Ectodermal cell (in vitro differentiated cells): ENCODE data around the gene NFKB1.

Experiments
- H3K27ac ChIP-seq: 2 replicates; pipeline ENCODE4 v1.7.0; 2013; ENCODE audit warnings: mild to moderate bottlenecking, low read depth, low read length; ENCODE audit not compliant: insufficient read depth, poor library complexity, severe bottlenecking
- H3K27me3 ChIP-seq: 2 replicates; pipeline ENCODE4 v1.7.0; 2013; ENCODE audit warnings: mild to moderate bottlenecking, low read length; ENCODE audit not compliant: insufficient read depth, control insufficient read depth, poor library complexity, severe bottlenecking
- H3K36me3 ChIP-seq: one replicate; pipeline ENCODE4 v1.7.0; 2013; ENCODE audit warnings: low read length; ENCODE audit not compliant: control insufficient read depth, insufficient read depth
- H3K4me1 ChIP-seq: one replicate; pipeline ENCODE4 v1.7.0; 2013; ENCODE audit warnings: low read length; ENCODE audit not compliant: control insufficient read depth, insufficient read depth
- H3K4me3 ChIP-seq: 2 replicates; pipeline ENCODE4 v1.7.0; 2013; ENCODE audit warnings: low read depth, low read length, control low read depth; ENCODE audit not compliant: insufficient read depth
- H3K9me3 ChIP-seq: 2 replicates; pipeline ENCODE4 v1.7.0; 2013; ENCODE audit warnings: mild to moderate bottlenecking, low read length, moderate library complexity; ENCODE audit not compliant: control insufficient read depth
- WGBS, 2 experiments: methylation state at CpG; one replicate each; pipeline ENCODE4 v1.1.7; 2013; ENCODE audit warnings: missing lambda C conversion rate in 2 of 2; 5-methylcytosine and 5-hydroxymethylcytosine counted together

Gene NFKB1

GRCh38 chr4:102631616-102632015, 130.5 kb downstream of the NFKB1 start:
- Histone ChIP-seq H3K9me3 (no peaks in the 10 kb centered on the region), H3K36me3 (no peaks in the 10 kb centered on the region), H3K27me3 (no peaks in the 10 kb centered on the region), H3K4me3 (no peak overlapping the region), H3K27ac (no peak overlapping the region), H3K4me1 (no peaks in the 10 kb centered on the region)
- WGBS, 2 experiments = 88 to 89% methylated on average over 7 of the region's 7 CpGs

- WGBS, 2 experiments = 80 to 81% methylated on average over 6 of the region's 6 CpGs
- H3K4me1 ChIP-seq = no peaks in the 10 kb centered on the region
- no peaks in the 10 kb centered on the region for H3K36me3 ChIP-seq
- H3K27me3 ChIP-seq = no peaks in the 10 kb centered on the region
- no peak overlapping the region for H3K27ac ChIP-seq
- H3K4me3 ChIP-seq = no peak overlapping the region
- H3K9me3 ChIP-seq = no peaks in the 10 kb centered on the region
Observed at GRCh38 chr4:102632241-102633065, 131.3 kb downstream of the NFKB1 start.

GRCh38 chr4:102633100-102633499, 131.9 kb downstream of the NFKB1 start:
- Histone ChIP-seq H3K36me3 (no peaks in the 10 kb centered on the region), H3K27me3 (no peaks in the 10 kb centered on the region), H3K27ac (no peak overlapping the region), H3K9me3 (no peaks in the 10 kb centered on the region), H3K4me1 (no peaks in the 10 kb centered on the region), H3K4me3 (no peak overlapping the region)
- whole genome bisulfite sequencing, 2 experiments = 89% methylated on average over 6 of the region's 6 CpGs

GRCh38 chr4:102637391-102637790, 136.2 kb downstream of the NFKB1 start:
- no peaks in the 10 kb centered on the region for H3K4me1 ChIP-seq
- no peaks in the 10 kb centered on the region for H3K27me3 ChIP-seq
- 92% methylated on average over 3 of the region's 3 CpGs for WGBS, 2 experiments
- no peak overlapping the region for H3K27ac ChIP-seq
- H3K36me3 ChIP-seq = no peaks in the 10 kb centered on the region
- H3K4me3 ChIP-seq = no peak overlapping the region
- no peaks in the 10 kb centered on the region for H3K9me3 ChIP-seq

- H3K27me3 ChIP-seq = no peaks in the 10 kb centered on the region
- no peak overlapping the region for H3K27ac ChIP-seq
- H3K9me3 ChIP-seq = no peaks in the 10 kb centered on the region
- no peaks in the 10 kb centered on the region for H3K36me3 ChIP-seq
- WGBS, 2 experiments = 88 to 90% methylated on average over 1 of the region's 1 CpG
- no peak overlapping the region for H3K4me3 ChIP-seq
- no peaks in the 10 kb centered on the region for H3K4me1 ChIP-seq
Observed at GRCh38 chr4:102638621-102639020, 137.5 kb downstream of the NFKB1 start.

GRCh38 chr4:102639598-102639997, 138.4 kb downstream of the NFKB1 start:
- WGBS, 2 experiments = 94 to 95% methylated on average over 7 of the region's 7 CpGs
- Histone ChIP-seq H3K4me1 (no peaks in the 10 kb centered on the region), H3K4me3 (no peak overlapping the region), H3K27me3 (no peaks in the 10 kb centered on the region), H3K9me3 (no peaks in the 10 kb centered on the region), H3K27ac (no peak overlapping the region), H3K36me3 (no peaks in the 10 kb centered on the region)

GRCh38 chr4:102640669-102641068, 139.5 kb downstream of the NFKB1 start:
- H3K36me3 ChIP-seq = no peaks in the 10 kb centered on the region
- H3K9me3 ChIP-seq = no peaks in the 10 kb centered on the region
- WGBS, 2 experiments = 91 to 96% methylated on average over 4 of the region's 4 CpGs
- H3K4me1 ChIP-seq = no peaks in the 10 kb centered on the region
- no peaks in the 10 kb centered on the region for H3K27me3 ChIP-seq
- no peak overlapping the region for H3K27ac ChIP-seq
- no peak overlapping the region for H3K4me3 ChIP-seq

- H3K27me3 ChIP-seq = no peaks in the 10 kb centered on the region
- no peaks in the 10 kb centered on the region for H3K9me3 ChIP-seq
- H3K4me1 ChIP-seq = no peaks in the 10 kb centered on the region
- no peak overlapping the region for H3K4me3 ChIP-seq
- no peak overlapping the region for H3K27ac ChIP-seq
- H3K36me3 ChIP-seq = no peaks in the 10 kb centered on the region
Observed at GRCh38 chr4:102641793-102642192, 140.6 kb downstream of the NFKB1 start.

- Histone ChIP-seq H3K4me1 (no peaks in the 10 kb centered on the region), H3K27ac (no peak overlapping the region), H3K4me3 (no peak overlapping the region), H3K36me3 (no peaks in the 10 kb centered on the region), H3K27me3 (no peaks in the 10 kb centered on the region), H3K9me3 (no peaks in the 10 kb centered on the region)
- 83 to 93% methylated on average over 5 of the region's 5 CpGs for WGBS, 2 experiments
Observed at GRCh38 chr4:102642631-102643298, 141.6 kb downstream of the NFKB1 start.

GRCh38 chr4:102647117-102647516, 146.0 kb downstream of the NFKB1 start:
- H3K27me3 ChIP-seq = no peaks in the 10 kb centered on the region
- no peak overlapping the region for H3K27ac ChIP-seq
- 80 to 81% methylated on average over 1 of the region's 1 CpG for WGBS, 2 experiments
- H3K4me3 ChIP-seq = no peak overlapping the region
- no peaks in the 10 kb centered on the region for H3K36me3 ChIP-seq
- H3K9me3 ChIP-seq = no peaks in the 10 kb centered on the region
- H3K4me1 ChIP-seq = no peaks in the 10 kb centered on the region
